CD4-positive, alpha-beta T cell (primary cell): ENCODE data around the gene KLHL30. TPM values are rescaled to one million over a fixed set of nuclear protein-coding genes. Genes with fewer than 3 reads are reported as not detected.

Experiments used
- ATAC-seq: fragments of 200-7000 bp; cut with Tn5 transposase; one replicate; pipeline ENCODE4 v1.10.0; 2022; ENCODE audit warnings: mild to moderate bottlenecking; ENCODE audit not compliant: poor library complexity
- CTCF ChIA-PET: fragments of 350-600 bp; sonication (Branson Sonifier 250); formaldehyde crosslinking; loops from one replicate; lab custom pipeline; 2021; ENCODE audit warnings: antibody characterized with exemption, inconsistent platforms; lab: Charles Lee
- POLR2A ChIA-PET: fragments of 350-600 bp; sonication (Branson Sonifier 250); formaldehyde crosslinking; loops from one replicate; lab custom pipeline; 2021; ENCODE audit warnings: antibody characterized with exemption, inconsistent platforms; lab: Charles Lee
- DNase-seq, 14 experiments: peaks; one replicate each; pipeline ENCODE4 v3.0.0-alpha.2; 2013 to 2020; ENCODE audit warnings: mixed read lengths in 2 of 14
- H3K27ac ChIP-seq, 2 donors: one replicate each; pipeline versions ENCODE4 v1.5.1 to v1.7.0; 2013; ENCODE audit warnings: low read length in 2 of 2, low read depth in 1 of 2, mild to moderate bottlenecking in 1 of 2
- H3K27me3 ChIP-seq, 2 experiments: 1 replicate in 1 of 2; 2 replicates in 1 of 2; pipeline versions ENCODE4 v1.6.1 to v1.7.0; 2013; ENCODE audit warnings: low read length in 2 of 2, control low read depth in 1 of 2, mild to moderate bottlenecking in 1 of 2, moderate library complexity in 1 of 2; ENCODE audit not compliant: insufficient read depth in 2 of 2, control insufficient read depth in 1 of 2
- H3K36me3 ChIP-seq: one replicate; pipeline ENCODE4 v1.6.1; 2013; ENCODE audit warnings: low read length, control low read depth; ENCODE audit not compliant: insufficient read depth
- H3K4me1 ChIP-seq: one replicate; pipeline ENCODE4 v1.6.1; 2013; ENCODE audit warnings: low read length, control low read depth; ENCODE audit not compliant: insufficient read depth
- H3K4me3 ChIP-seq: one replicate; pipeline ENCODE4 v1.5.1; 2013; ENCODE audit warnings: mild to moderate bottlenecking, low read length, moderate library complexity
- H3K9me3 ChIP-seq, 2 experiments: 1 replicate in 1 of 2; 2 replicates in 1 of 2; pipeline versions ENCODE4 v1.6.1 to v1.7.0; 2013; ENCODE audit warnings: low read length in 2 of 2, mild to moderate bottlenecking in 2 of 2, control low read depth in 1 of 2, moderate library complexity in 1 of 2; ENCODE audit not compliant: control insufficient read depth in 1 of 2, insufficient read depth in 1 of 2
- H3K27ac Mint-ChIP-seq: one replicate; pipeline ENCODE4 v1.8.0; 2020; ENCODE audit warnings: mixed read lengths
- H3K27me3 Mint-ChIP-seq: one replicate; pipeline ENCODE4 v1.8.0; 2021; ENCODE audit warnings: mixed read lengths
- H3K36me3 Mint-ChIP-seq: one replicate; pipeline ENCODE4 v1.8.0; 2021; ENCODE audit warnings: low read depth, mixed read lengths
- H3K4me1 Mint-ChIP-seq: one replicate; pipeline ENCODE4 v1.8.0; 2021; ENCODE audit warnings: low read depth, mixed read lengths
- H3K4me3 Mint-ChIP-seq: one replicate; pipeline ENCODE4 v1.8.0; 2020; ENCODE audit warnings: mild to moderate bottlenecking, mixed read lengths
- H3K9me3 Mint-ChIP-seq: one replicate; pipeline ENCODE4 v1.8.0; 2020; ENCODE audit warnings: mixed read lengths
- CTCF ChIP-seq: fragments of 200-600 bp; IDR thresholded peaks from one replicate; pipeline ENCODE4 v1.8.0; 2022; ENCODE audit warnings: antibody characterized with exemption, mild to moderate bottlenecking
- intact Hi-C, 2 experiments: fragments of 100-400 bp; cut with DNase I in 1 of 2; cut with micrococcal nuclease in 1 of 2; formaldehyde crosslinking; loops; one replicate each; pipeline versions ENCODE4 v1.15.1 to v1.9.0; 2023 to 2025; cut with DNase I, micrococcal nuclease
- total RNA-seq, 174 experiments: library from RNA in 2 of 174; stranded (reverse) in 2 of 174; gene quantifications; one replicate each; pipeline ENCODE4 v1.2.3 and lab custom pipeline; 2021 to 2026

The KLHL30 gene
- total RNA-seq, 2 experiments from 2014 or later, result not detected

GRCh38 chr2:238144262-238144661 is 5.8 kb downstream of the KLHL30 start:
- Histone ChIP-seq H3K4me1 (peaks cover 11% of the 10 kb centered on the region), H3K36me3 (no peaks in the 10 kb centered on the region), H3K27ac (no peak overlapping the region), H3K4me3 (no peak overlapping the region), H3K9me3 (no peaks in the 10 kb centered on the region), H3K27me3 (no peaks in the 10 kb centered on the region)
- no peaks in the 10 kb centered on the region for H3K9me3 Mint-ChIP-seq
- H3K4me1 Mint-ChIP-seq, result peaks cover 7% of the 10 kb centered on the region
- H3K27me3 Mint-ChIP-seq, result no peaks in the 10 kb centered on the region
- intact Hi-C loops, result no loop called here
- ATAC-seq (no peak), DNase-seq (no peak)
- no peaks in the 10 kb centered on the region for H3K36me3 Mint-ChIP-seq
- CTCF ChIA-PET, result no interaction called here
- H3K27ac Mint-ChIP-seq, result no peak overlapping the region
- POLR2A ChIA-PET, result no interaction called here
- no peak for TF ChIP-seq CTCF
- H3K4me3 Mint-ChIP-seq, result no peak overlapping the region

GRCh38 chr2:238145046-238145445 is 6.6 kb downstream of the KLHL30 start:
- Histone ChIP-seq H3K4me3 (no peak overlapping the region), H3K36me3 (no peaks in the 10 kb centered on the region), H3K27me3 (no peaks in the 10 kb centered on the region), H3K27ac (no peak overlapping the region), H3K4me1 (peaks cover 11% of the 10 kb centered on the region), H3K9me3 (no peaks in the 10 kb centered on the region)
- POLR2A ChIA-PET, result no interaction called here
- ATAC-seq, result no peak
- H3K4me1 Mint-ChIP-seq, result peaks cover 7% of the 10 kb centered on the region
- no peaks in the 10 kb centered on the region for H3K36me3 Mint-ChIP-seq
- H3K27me3 Mint-ChIP-seq, result no peaks in the 10 kb centered on the region
- TF ChIP-seq CTCF, result no peak
- H3K27ac Mint-ChIP-seq, result no peak overlapping the region
- H3K9me3 Mint-ChIP-seq, result no peaks in the 10 kb centered on the region
- intact Hi-C loops, result no loop called here
- no peak for DNase-seq
- no peak overlapping the region for H3K4me3 Mint-ChIP-seq
- CTCF ChIA-PET, result no interaction called here

- POLR2A ChIA-PET, result no interaction called here
- DNase-seq (no peak), ATAC-seq (no peak)
- CTCF ChIA-PET, result no interaction called here
- Histone ChIP-seq H3K27ac (no peak overlapping the region), H3K27me3 (no peaks in the 10 kb centered on the region), H3K4me1 (peaks cover 11% of the 10 kb centered on the region), H3K4me3 (no peak overlapping the region), H3K9me3 (no peaks in the 10 kb centered on the region), H3K36me3 (no peaks in the 10 kb centered on the region)
- Mint-ChIP-seq H3K4me1 (peaks cover 7% of the 10 kb centered on the region), H3K27me3 (no peaks in the 10 kb centered on the region), H3K9me3 (no peaks in the 10 kb centered on the region), H3K36me3 (no peaks in the 10 kb centered on the region), H3K4me3 (no peak overlapping the region), H3K27ac (no peak overlapping the region)
- no peak for TF ChIP-seq CTCF
- intact Hi-C loops, result no loop called here
Measured at GRCh38 chr2:238145851-238146250, 7.4 kb downstream of the KLHL30 start.
